ENCODE results near the gene SAV1.

DNA sequence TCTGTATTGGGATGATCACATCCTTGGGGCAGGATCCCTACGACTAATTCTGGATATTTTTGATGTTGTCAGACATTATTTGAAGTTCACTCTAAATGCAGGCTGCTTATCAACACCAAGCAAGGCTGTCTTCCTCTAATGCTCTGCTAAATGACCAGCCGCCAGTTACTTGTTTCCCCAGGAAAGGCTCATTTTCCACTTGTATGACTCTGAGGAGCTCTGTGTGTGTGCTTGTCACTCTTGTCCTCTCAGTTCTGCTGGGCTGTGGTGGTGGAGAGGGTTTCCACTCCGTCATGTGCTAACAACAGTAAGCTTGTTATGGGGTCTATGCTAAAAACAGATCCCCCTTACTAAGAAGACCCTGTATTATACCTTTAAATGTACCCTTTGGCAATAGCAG lies 66.1 kb downstream of the SAV1 start:
- TF ChIP-seq, protein P1, sequence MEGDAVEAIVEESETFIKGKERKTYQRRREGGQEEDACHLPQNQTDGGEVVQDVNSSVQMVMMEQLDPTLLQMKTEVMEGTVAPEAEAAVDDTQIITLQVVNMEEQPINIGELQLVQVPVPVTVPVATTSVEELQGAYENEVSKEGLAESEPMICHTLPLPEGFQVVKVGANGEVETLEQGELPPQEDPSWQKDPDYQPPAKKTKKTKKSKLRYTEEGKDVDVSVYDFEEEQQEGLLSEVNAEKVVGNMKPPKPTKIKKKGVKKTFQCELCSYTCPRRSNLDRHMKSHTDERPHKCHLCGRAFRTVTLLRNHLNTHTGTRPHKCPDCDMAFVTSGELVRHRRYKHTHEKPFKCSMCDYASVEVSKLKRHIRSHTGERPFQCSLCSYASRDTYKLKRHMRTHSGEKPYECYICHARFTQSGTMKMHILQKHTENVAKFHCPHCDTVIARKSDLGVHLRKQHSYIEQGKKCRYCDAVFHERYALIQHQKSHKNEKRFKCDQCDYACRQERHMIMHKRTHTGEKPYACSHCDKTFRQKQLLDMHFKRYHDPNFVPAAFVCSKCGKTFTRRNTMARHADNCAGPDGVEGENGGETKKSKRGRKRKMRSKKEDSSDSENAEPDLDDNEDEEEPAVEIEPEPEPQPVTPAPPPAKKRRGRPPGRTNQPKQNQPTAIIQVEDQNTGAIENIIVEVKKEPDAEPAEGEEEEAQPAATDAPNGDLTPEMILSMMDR (IDR thresholded peaks at IDR 0.05), result no peak
- TF ChIP-seq POLR2A (IDR thresholded peaks at IDR 0.05) (no peak), POLR2AphosphoS5 (IDR thresholded peaks at IDR 0.05) (no peak)
